ENCODE data around the gene ZC3H18. TPM values are rescaled to one million over a fixed set of nuclear protein-coding genes. Genes with fewer than 3 reads are reported as not detected.

Gene ZC3H18
- polyA plus RNA-seq, 1 donor from 2014 or later = 12.8 TPM

- H3K27ac ChIP-seq (ENCODE audit: low read length) = no peak overlapping the region
- H3K9ac ChIP-seq (ENCODE audit: low read length) = no peak overlapping the region
- H3K9me3 ChIP-seq (ENCODE audit: low read length) = no peaks in the 10 kb centered on the region
- no peaks in the 10 kb centered on the region for H3K79me2 ChIP-seq (replicated peaks; ENCODE audit: insufficient read depth, low read length)
- H4K20me1 ChIP-seq (ENCODE audit: insufficient read depth) = no peaks in the 10 kb centered on the region
- H3K4me3 ChIP-seq (ENCODE audit: low read length) = no peak overlapping the region
- no peak overlapping the region for H3K4me2 ChIP-seq (ENCODE audit: low read length)
- TF ChIP-seq, protein P1, sequence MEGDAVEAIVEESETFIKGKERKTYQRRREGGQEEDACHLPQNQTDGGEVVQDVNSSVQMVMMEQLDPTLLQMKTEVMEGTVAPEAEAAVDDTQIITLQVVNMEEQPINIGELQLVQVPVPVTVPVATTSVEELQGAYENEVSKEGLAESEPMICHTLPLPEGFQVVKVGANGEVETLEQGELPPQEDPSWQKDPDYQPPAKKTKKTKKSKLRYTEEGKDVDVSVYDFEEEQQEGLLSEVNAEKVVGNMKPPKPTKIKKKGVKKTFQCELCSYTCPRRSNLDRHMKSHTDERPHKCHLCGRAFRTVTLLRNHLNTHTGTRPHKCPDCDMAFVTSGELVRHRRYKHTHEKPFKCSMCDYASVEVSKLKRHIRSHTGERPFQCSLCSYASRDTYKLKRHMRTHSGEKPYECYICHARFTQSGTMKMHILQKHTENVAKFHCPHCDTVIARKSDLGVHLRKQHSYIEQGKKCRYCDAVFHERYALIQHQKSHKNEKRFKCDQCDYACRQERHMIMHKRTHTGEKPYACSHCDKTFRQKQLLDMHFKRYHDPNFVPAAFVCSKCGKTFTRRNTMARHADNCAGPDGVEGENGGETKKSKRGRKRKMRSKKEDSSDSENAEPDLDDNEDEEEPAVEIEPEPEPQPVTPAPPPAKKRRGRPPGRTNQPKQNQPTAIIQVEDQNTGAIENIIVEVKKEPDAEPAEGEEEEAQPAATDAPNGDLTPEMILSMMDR (IDR thresholded peaks at IDR 0.05; ENCODE audit: poor library complexity, severe bottlenecking) = no peak
- no peak for TF ChIP-seq RAD21 (conservative IDR thresholded peaks at IDR 0.05)
- TF ChIP-seq TAF1 (IDR thresholded peaks at IDR 0.05; ENCODE audit: low read depth) = no peak
- TF ChIP-seq SMC3 (conservative IDR thresholded peaks at IDR 0.05; ENCODE audit: poor library complexity) = no peak
- no peak for TF ChIP-seq POLR2AphosphoS5 (IDR thresholded peaks at IDR 0.05)
- no peak for TF ChIP-seq EP300 (conservative IDR thresholded peaks at IDR 0.05; ENCODE audit: poor library complexity, severe bottlenecking)
- no peak for TF ChIP-seq MXI1 (conservative IDR thresholded peaks at IDR 0.05; ENCODE audit: poor library complexity, severe bottlenecking)
- no peak for TF ChIP-seq EZH2 (IDR thresholded peaks at IDR 0.05; ENCODE audit: borderline replicate concordance, insufficient read depth, low read length, poor library complexity, severe bottlenecking)
- TF ChIP-seq, protein P2, sequence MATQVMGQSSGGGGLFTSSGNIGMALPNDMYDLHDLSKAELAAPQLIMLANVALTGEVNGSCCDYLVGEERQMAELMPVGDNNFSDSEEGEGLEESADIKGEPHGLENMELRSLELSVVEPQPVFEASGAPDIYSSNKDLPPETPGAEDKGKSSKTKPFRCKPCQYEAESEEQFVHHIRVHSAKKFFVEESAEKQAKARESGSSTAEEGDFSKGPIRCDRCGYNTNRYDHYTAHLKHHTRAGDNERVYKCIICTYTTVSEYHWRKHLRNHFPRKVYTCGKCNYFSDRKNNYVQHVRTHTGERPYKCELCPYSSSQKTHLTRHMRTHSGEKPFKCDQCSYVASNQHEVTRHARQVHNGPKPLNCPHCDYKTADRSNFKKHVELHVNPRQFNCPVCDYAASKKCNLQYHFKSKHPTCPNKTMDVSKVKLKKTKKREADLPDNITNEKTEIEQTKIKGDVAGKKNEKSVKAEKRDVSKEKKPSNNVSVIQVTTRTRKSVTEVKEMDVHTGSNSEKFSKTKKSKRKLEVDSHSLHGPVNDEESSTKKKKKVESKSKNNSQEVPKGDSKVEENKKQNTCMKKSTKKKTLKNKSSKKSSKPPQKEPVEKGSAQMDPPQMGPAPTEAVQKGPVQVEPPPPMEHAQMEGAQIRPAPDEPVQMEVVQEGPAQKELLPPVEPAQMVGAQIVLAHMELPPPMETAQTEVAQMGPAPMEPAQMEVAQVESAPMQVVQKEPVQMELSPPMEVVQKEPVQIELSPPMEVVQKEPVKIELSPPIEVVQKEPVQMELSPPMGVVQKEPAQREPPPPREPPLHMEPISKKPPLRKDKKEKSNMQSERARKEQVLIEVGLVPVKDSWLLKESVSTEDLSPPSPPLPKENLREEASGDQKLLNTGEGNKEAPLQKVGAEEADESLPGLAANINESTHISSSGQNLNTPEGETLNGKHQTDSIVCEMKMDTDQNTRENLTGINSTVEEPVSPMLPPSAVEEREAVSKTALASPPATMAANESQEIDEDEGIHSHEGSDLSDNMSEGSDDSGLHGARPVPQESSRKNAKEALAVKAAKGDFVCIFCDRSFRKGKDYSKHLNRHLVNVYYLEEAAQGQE (IDR thresholded peaks at IDR 0.05; ENCODE audit: borderline replicate concordance) = no peak
- no peak overlapping the region for H2AFZ ChIP-seq (ENCODE audit: low read depth, low read length)
- H3K36me3 ChIP-seq (ENCODE audit: insufficient read depth, low read length) = no peaks in the 10 kb centered on the region
- H3K9me2 ChIP-seq (ENCODE audit: insufficient read depth, low read length) = no peaks in the 10 kb centered on the region
- H3K27me3 ChIP-seq (ENCODE audit: insufficient read depth, low read depth, low read length) = no peaks in the 10 kb centered on the region
- H3F3A ChIP-seq (ENCODE audit: insufficient read depth, low read length, poor library complexity, severe bottlenecking) = no peaks in the 10 kb centered on the region
Observed at GRCh38 chr16:88527937-88528743, 42.1 kb upstream of the ZC3H18 start.

GRCh38 chr16:88528902-88529318 lies 41.3 kb upstream of the ZC3H18 start:
- TF ChIP-seq TAF1 (IDR thresholded peaks at IDR 0.05; ENCODE audit: low read depth) (no peak), EZH2 (IDR thresholded peaks at IDR 0.05; ENCODE audit: borderline replicate concordance, insufficient read depth, low read length, poor library complexity, severe bottlenecking) (no peak), POLR2AphosphoS5 (IDR thresholded peaks at IDR 0.05) (no peak), EP300 (conservative IDR thresholded peaks at IDR 0.05; ENCODE audit: poor library complexity, severe bottlenecking) (no peak), MXI1 (conservative IDR thresholded peaks at IDR 0.05; ENCODE audit: poor library complexity, severe bottlenecking) (no peak), RAD21 (conservative IDR thresholded peaks at IDR 0.05) (no peak), SMC3 (conservative IDR thresholded peaks at IDR 0.05; ENCODE audit: poor library complexity) (no peak)
- TF ChIP-seq, protein P2 (IDR thresholded peaks at IDR 0.05; ENCODE audit: borderline replicate concordance) = no peak
- TF ChIP-seq, protein P1 (IDR thresholded peaks at IDR 0.05; ENCODE audit: poor library complexity, severe bottlenecking) = no peak
- H3K9me3 ChIP-seq (ENCODE audit: low read length) = no peaks in the 10 kb centered on the region
- H3K36me3 ChIP-seq (ENCODE audit: insufficient read depth, low read length) = no peaks in the 10 kb centered on the region
- no peaks in the 10 kb centered on the region for H3K27me3 ChIP-seq (ENCODE audit: insufficient read depth, low read depth, low read length)
- H3K4me3 ChIP-seq (ENCODE audit: low read length) = no peak overlapping the region
- H3K9me2 ChIP-seq (ENCODE audit: insufficient read depth, low read length) = no peaks in the 10 kb centered on the region
- H3K79me2 ChIP-seq (replicated peaks; ENCODE audit: insufficient read depth, low read length) = no peaks in the 10 kb centered on the region
- H2AFZ ChIP-seq (ENCODE audit: low read depth, low read length) = no peak overlapping the region
- H4K20me1 ChIP-seq (ENCODE audit: insufficient read depth) = no peaks in the 10 kb centered on the region
- H3K27ac ChIP-seq (ENCODE audit: low read length) = no peak overlapping the region
- no peak overlapping the region for H3K4me2 ChIP-seq (ENCODE audit: low read length)
- H3F3A ChIP-seq (ENCODE audit: insufficient read depth, low read length, poor library complexity, severe bottlenecking) = no peaks in the 10 kb centered on the region
- H3K9ac ChIP-seq (ENCODE audit: low read length) = no peak overlapping the region
